Caco-2 (cell line): ENCODE data around the gene RHOT2. TPM values are rescaled to one million over a fixed set of nuclear protein-coding genes. Genes with fewer than 3 reads are reported as not detected.

Experiments
- BruUV-seq: library from RNA; stranded (reverse); fragments of 400-500 nt; replicated peaks from 2 replicates; lab custom pipeline; 2021; lab: Mats Ljungman, UMichigan
- CTCF ChIA-PET: fragments of 300-600 bp; sonication (Branson Sonifier 250); formaldehyde crosslinking; loops from one replicate; lab custom pipeline; 2022; ENCODE audit warnings: antibody characterized with exemption; lab: Charles Lee
- POLR2A ChIA-PET: fragments of 300-600 bp; sonication (Branson Sonifier 250); formaldehyde crosslinking; loops from one replicate; lab custom pipeline; 2022; ENCODE audit warnings: antibody characterized with exemption; lab: Charles Lee
- DNase-seq, 2 experiments: peaks; one replicate each; pipeline versions ENCODE4 v3.0.0 to v3.0.0-alpha.2; 2020 to 2022
- H3K27me3 ChIP-seq: replicated peaks from 2 replicates; pipeline ENCODE4 v1.6.0; 2011; ENCODE audit warnings: low read length; ENCODE audit not compliant: control insufficient read depth, insufficient read depth
- H3K36me3 ChIP-seq: 2 replicates; pipeline ENCODE4 v1.5.1; 2011; ENCODE audit warnings: low read length; ENCODE audit not compliant: control insufficient read depth, insufficient read depth
- H3K4me1 ChIP-seq: fragments of 250-450 bp; sonication (Bioruptor Pico); 2 replicates; pipeline ENCODE4 v1.5.1; 2020; ENCODE audit warnings: mild to moderate bottlenecking
- H3K4me3 ChIP-seq: 2 replicates; pipeline ENCODE4 v1.5.1; 2011; ENCODE audit warnings: low read depth, mild to moderate bottlenecking, control low read depth, low read length
- H3K9me3 ChIP-seq: fragments of 250-450 bp; sonication (Bioruptor Pico); 2 replicates; pipeline ENCODE4 v1.5.1; 2020; ENCODE audit warnings: mild to moderate bottlenecking, moderate library complexity
- H3K27ac Mint-ChIP-seq: one replicate; pipeline ENCODE4 v1.8.0; 2022; ENCODE audit warnings: mixed read lengths; ENCODE audit not compliant: unreplicated experiment
- H3K27me3 Mint-ChIP-seq: one replicate; pipeline ENCODE4 v1.8.0; 2022; ENCODE audit warnings: mixed read lengths; ENCODE audit not compliant: insufficient read depth, unreplicated experiment
- H3K36me3 Mint-ChIP-seq: one replicate; pipeline ENCODE4 v1.8.0; 2022; ENCODE audit warnings: mild to moderate bottlenecking, mixed read lengths; ENCODE audit not compliant: insufficient read depth, unreplicated experiment
- H3K4me1 Mint-ChIP-seq: one replicate; pipeline ENCODE4 v1.8.0; 2022; ENCODE audit warnings: low read depth, mixed read lengths; ENCODE audit not compliant: unreplicated experiment
- H3K4me3 Mint-ChIP-seq: one replicate; pipeline ENCODE4 v1.8.0; 2022; ENCODE audit warnings: mild to moderate bottlenecking, moderate library complexity, mixed read lengths; ENCODE audit not compliant: unreplicated experiment
- H3K9me3 Mint-ChIP-seq: one replicate; pipeline ENCODE4 v1.8.0; 2022; ENCODE audit warnings: mixed read lengths; ENCODE audit not compliant: unreplicated experiment
- intact Hi-C: fragments of 100-400 bp; cut with micrococcal nuclease; formaldehyde crosslinking; loops from one replicate; pipeline ENCODE4 v1.10.0; 2022; ENCODE audit not compliant: unreplicated experiment
- total RNA-seq: library from RNA; stranded (reverse); gene quantifications from 2 replicates; pipeline ENCODE4 v1.2.3, GENCODE V29; 2022
- TF ChIP-seq, protein P1 (sequence below), 2 experiments: fragments of 200-600 bp in 1 of 2; IDR thresholded peaks; 1 replicate in 1 of 2; 2 replicates in 1 of 2; pipeline versions ENCODE4 v1.5.1 to v1.8.0; 2011 to 2022; ENCODE audit warnings: antibody characterized with exemption in 1 of 2, control low read depth in 1 of 2, inconsistent platforms in 1 of 2, low read depth in 1 of 2, low read length in 1 of 2, mild to moderate bottlenecking in 1 of 2, moderate library complexity in 1 of 2; ENCODE audit not compliant: insufficient read depth in 1 of 2, severe bottlenecking in 1 of 2, unreplicated experiment in 1 of 2

RHOT2 gene
- total RNA-seq, 1 experiment from 2014 or later: 96.7 TPM

DNA sequence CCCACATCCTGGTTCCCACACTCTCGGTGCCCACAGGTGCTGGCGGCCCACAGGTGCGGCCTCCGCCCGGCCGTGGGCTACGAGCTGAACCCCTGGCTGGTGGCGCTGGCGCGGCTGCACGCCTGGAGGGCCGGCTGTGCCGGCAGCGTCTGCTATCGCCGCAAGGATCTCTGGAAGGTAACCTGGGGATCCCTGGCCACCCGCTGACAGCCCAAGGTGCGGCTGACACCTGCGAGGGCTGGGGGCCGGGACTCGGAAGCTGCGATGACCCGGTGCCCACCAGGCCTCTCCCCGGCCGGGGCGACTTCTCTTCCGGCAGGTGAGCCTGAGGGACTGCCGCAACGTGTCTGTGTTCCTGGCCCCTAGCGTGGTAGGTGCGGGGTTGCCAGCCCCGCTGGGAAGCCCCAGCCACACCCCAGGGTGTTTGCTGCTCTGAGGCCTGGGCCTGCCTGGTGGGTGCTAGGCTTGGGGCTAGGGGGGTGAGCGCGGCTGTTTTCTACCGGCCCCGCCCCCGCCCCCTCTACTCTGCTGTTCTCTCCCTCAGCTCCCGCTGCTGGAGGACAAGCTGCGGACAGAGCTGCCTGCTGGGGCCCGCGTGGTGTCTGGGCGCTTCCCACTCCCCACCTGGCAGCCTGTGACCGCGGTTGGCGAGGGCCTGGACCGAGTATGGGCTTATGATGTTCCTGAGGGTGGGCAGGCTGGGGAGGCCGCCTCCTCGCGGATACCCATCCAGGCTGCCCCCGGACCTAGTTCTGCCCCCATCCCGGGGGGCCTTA lies 54.0 kb downstream of the RHOT2 start:
- Histone ChIP-seq H3K36me3 (no peaks in the 10 kb centered on the region), H3K9me3 (no peaks in the 10 kb centered on the region), H3K4me1 (peaks cover 25% of the 10 kb centered on the region), H3K4me3 (peak overlapping the region; percentile 86), H3K27me3 (no peaks in the 10 kb centered on the region)
- Mint-ChIP-seq H3K4me1 (no peaks in the 10 kb centered on the region), H3K27me3 (no peaks in the 10 kb centered on the region), H3K36me3 (peaks cover 6% of the 10 kb centered on the region), H3K4me3 (peak overlapping the region; percentile 16), H3K9me3 (no peaks in the 10 kb centered on the region), H3K27ac (no peak overlapping the region)
- CTCF ChIA-PET: interaction anchor here (0.6 to 1.7 kb wide), 2 partner anchors 9 to 66 kb away, joined by 4 to 13 read pairs; partner anchors contain the start of genes CHTF18 and RPUSD1
- POLR2A ChIA-PET: interaction anchor here (0.6 to 2.4 kb wide), 10 partner anchors 10 to 66 kb away, joined by 3 to 12 read pairs (median 4); partner anchors contain the start of genes CHTF18, CIAO3, FBXL16 and RHBDL1
- TF ChIP-seq, protein P1, sequence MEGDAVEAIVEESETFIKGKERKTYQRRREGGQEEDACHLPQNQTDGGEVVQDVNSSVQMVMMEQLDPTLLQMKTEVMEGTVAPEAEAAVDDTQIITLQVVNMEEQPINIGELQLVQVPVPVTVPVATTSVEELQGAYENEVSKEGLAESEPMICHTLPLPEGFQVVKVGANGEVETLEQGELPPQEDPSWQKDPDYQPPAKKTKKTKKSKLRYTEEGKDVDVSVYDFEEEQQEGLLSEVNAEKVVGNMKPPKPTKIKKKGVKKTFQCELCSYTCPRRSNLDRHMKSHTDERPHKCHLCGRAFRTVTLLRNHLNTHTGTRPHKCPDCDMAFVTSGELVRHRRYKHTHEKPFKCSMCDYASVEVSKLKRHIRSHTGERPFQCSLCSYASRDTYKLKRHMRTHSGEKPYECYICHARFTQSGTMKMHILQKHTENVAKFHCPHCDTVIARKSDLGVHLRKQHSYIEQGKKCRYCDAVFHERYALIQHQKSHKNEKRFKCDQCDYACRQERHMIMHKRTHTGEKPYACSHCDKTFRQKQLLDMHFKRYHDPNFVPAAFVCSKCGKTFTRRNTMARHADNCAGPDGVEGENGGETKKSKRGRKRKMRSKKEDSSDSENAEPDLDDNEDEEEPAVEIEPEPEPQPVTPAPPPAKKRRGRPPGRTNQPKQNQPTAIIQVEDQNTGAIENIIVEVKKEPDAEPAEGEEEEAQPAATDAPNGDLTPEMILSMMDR (IDR thresholded peaks at IDR 0.05; ENCODE audit: insufficient read depth in 1 of 2, low read depth in 1 of 2, low read length in 1 of 2, severe bottlenecking in 1 of 2, unreplicated experiment in 1 of 2): no peak
- no peak for DNase-seq
- TSS peak; percentile 43 for BruUV-seq
- intact Hi-C loops: no loop called here

- ChIA-PET POLR2A (no interaction called here), CTCF (no interaction called here)
- peaks cover 6% of the 10 kb centered on the region for H3K36me3 Mint-ChIP-seq
- TF ChIP-seq, protein P1 (IDR thresholded peaks at IDR 0.05; ENCODE audit: insufficient read depth in 1 of 2, low read depth in 1 of 2, low read length in 1 of 2, severe bottlenecking in 1 of 2, unreplicated experiment in 1 of 2): no peak
- intact Hi-C loops: no loop called here
- no TSS peak for BruUV-seq
- H3K27ac Mint-ChIP-seq: no peak overlapping the region
- Histone ChIP-seq H3K27me3 (no peaks in the 10 kb centered on the region), H3K4me3 (no peak overlapping the region), H3K9me3 (no peaks in the 10 kb centered on the region), H3K36me3 (no peaks in the 10 kb centered on the region), H3K4me1 (peaks cover 25% of the 10 kb centered on the region)
- no peak for DNase-seq
- H3K4me1 Mint-ChIP-seq: no peaks in the 10 kb centered on the region
- H3K27me3 Mint-ChIP-seq: no peaks in the 10 kb centered on the region
- peak overlapping the region; percentile 24 for H3K4me3 Mint-ChIP-seq
- H3K9me3 Mint-ChIP-seq: no peaks in the 10 kb centered on the region
Observed at GRCh38 chr16:722835-723633, 55.1 kb downstream of the RHOT2 start.

DNA sequence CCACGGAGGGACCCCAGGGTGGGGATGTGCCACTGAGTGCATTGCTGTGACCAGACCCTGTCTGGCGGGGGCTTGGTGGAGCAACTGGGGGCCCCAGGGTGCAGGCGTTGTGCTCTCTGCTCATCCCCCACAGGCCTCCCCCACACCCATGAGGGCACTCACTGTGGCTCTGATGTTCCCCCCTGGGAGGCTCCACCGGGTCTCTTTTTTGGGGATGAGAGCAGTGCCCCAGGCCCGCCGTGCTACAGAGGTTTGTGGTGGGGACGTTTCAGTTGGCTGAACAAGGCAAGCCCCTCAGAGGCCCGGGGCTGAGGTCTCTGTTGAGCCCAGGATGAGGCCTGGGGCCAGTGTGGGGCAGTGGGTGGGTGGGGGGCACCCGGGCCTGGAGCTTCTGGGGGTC lies 55.8 kb downstream of the RHOT2 start:
- TF ChIP-seq, protein P1 (IDR thresholded peaks at IDR 0.05; ENCODE audit: insufficient read depth in 1 of 2, low read depth in 1 of 2, low read length in 1 of 2, severe bottlenecking in 1 of 2, unreplicated experiment in 1 of 2): no peak
- H3K4me3 ChIP-seq: no peak overlapping the region
- Mint-ChIP-seq H3K9me3 (no peaks in the 10 kb centered on the region), H3K4me3 (no peak overlapping the region), H3K36me3 (peaks cover 6% of the 10 kb centered on the region), H3K27me3 (no peaks in the 10 kb centered on the region), H3K4me1 (no peaks in the 10 kb centered on the region), H3K27ac (no peak overlapping the region)
- no peaks in the 10 kb centered on the region for H3K36me3 ChIP-seq
- POLR2A ChIA-PET: no interaction called here
- H3K4me1 ChIP-seq: peaks cover 24% of the 10 kb centered on the region
- H3K27me3 ChIP-seq: no peaks in the 10 kb centered on the region
- CTCF ChIA-PET: interaction anchor here (0.7 kb wide), 1 partner anchor 9 kb away, joined by 4 read pairs; no protein-coding TSS in a partner anchor
- H3K9me3 ChIP-seq: no peaks in the 10 kb centered on the region
- BruUV-seq: no TSS peak
- no peak for DNase-seq
- intact Hi-C loops: no loop called here
